SK-N-SH (cell line): ENCODE data around the gene EPB41L2.

Source experiments
- EP300 ChIP-seq, 2 experiments: IDR thresholded peaks; 2 replicates each; pipeline versions ENCODE4 v1.4.0 to v1.6.1; 2012; ENCODE audit warnings: borderline replicate concordance in 1 of 2, low read depth in 1 of 2, low read length in 1 of 2
- POLR2AphosphoS5 ChIP-seq: IDR thresholded peaks from 2 replicates; pipeline ENCODE4 v1.6.1; 2012; ENCODE audit warnings: low read depth, low read length
- RAD21 ChIP-seq: IDR thresholded peaks from 2 replicates; pipeline ENCODE4 v1.6.1; 2012; ENCODE audit warnings: mild to moderate bottlenecking, low read length
- TF ChIP-seq, protein P1 (sequence below): fragments of 200-600 bp; sonication (generic); IDR thresholded peaks from 2 replicates; pipeline ENCODE4 v1.6.1; 2017; ENCODE audit warnings: antibody characterized with exemption, mild to moderate bottlenecking, moderate library complexity
- TF ChIP-seq, protein P2 (sequence below): IDR thresholded peaks from 2 replicates; pipeline ENCODE4 v1.6.1; 2012; ENCODE audit warnings: mild to moderate bottlenecking, low read depth, low read length, moderate library complexity

DNA sequence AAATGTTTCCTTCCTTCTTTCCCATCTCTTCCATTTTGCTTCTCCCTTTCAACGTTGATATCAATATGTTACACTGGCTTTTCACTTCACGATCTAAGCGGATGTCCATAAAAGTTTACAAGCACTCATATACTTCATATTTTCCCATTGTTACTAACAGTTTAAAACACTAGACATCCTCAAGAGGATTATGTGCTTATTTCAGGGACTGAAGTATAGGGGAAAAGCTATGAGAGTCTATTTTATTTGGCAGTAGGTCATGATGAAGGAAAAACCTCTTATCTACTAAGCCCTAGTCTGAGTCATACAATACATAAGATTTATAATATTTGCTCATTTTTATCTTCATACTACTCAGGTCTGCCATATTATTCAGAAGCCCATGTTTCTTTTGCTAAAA is 20.6 kb upstream of the EPB41L2 start:
- TF ChIP-seq POLR2AphosphoS5 (no peak), EP300 (IDR thresholded peaks at IDR 0.05; ENCODE audit: borderline replicate concordance in 1 of 2, low read depth in 1 of 2, low read length in 1 of 2) (no peak), RAD21 (no peak)
- TF ChIP-seq, protein P1, sequence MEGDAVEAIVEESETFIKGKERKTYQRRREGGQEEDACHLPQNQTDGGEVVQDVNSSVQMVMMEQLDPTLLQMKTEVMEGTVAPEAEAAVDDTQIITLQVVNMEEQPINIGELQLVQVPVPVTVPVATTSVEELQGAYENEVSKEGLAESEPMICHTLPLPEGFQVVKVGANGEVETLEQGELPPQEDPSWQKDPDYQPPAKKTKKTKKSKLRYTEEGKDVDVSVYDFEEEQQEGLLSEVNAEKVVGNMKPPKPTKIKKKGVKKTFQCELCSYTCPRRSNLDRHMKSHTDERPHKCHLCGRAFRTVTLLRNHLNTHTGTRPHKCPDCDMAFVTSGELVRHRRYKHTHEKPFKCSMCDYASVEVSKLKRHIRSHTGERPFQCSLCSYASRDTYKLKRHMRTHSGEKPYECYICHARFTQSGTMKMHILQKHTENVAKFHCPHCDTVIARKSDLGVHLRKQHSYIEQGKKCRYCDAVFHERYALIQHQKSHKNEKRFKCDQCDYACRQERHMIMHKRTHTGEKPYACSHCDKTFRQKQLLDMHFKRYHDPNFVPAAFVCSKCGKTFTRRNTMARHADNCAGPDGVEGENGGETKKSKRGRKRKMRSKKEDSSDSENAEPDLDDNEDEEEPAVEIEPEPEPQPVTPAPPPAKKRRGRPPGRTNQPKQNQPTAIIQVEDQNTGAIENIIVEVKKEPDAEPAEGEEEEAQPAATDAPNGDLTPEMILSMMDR = no peak
- TF ChIP-seq, protein P2, sequence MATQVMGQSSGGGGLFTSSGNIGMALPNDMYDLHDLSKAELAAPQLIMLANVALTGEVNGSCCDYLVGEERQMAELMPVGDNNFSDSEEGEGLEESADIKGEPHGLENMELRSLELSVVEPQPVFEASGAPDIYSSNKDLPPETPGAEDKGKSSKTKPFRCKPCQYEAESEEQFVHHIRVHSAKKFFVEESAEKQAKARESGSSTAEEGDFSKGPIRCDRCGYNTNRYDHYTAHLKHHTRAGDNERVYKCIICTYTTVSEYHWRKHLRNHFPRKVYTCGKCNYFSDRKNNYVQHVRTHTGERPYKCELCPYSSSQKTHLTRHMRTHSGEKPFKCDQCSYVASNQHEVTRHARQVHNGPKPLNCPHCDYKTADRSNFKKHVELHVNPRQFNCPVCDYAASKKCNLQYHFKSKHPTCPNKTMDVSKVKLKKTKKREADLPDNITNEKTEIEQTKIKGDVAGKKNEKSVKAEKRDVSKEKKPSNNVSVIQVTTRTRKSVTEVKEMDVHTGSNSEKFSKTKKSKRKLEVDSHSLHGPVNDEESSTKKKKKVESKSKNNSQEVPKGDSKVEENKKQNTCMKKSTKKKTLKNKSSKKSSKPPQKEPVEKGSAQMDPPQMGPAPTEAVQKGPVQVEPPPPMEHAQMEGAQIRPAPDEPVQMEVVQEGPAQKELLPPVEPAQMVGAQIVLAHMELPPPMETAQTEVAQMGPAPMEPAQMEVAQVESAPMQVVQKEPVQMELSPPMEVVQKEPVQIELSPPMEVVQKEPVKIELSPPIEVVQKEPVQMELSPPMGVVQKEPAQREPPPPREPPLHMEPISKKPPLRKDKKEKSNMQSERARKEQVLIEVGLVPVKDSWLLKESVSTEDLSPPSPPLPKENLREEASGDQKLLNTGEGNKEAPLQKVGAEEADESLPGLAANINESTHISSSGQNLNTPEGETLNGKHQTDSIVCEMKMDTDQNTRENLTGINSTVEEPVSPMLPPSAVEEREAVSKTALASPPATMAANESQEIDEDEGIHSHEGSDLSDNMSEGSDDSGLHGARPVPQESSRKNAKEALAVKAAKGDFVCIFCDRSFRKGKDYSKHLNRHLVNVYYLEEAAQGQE = no peak
